Neuronal stem cell (in vitro differentiated cells): ENCODE measurements around the gene OR52H1.
"Not testable (repeated sequence)": the region's sequence is repeated elsewhere in the genome, so short reads cannot be mapped to it uniquely, and the experiment has no call there.

Source experiments
- DNase-seq: peaks from one replicate; pipeline ENCODE4 v3.0.0-alpha.2; 2013; ENCODE audit warnings: low spot score
- H2AFZ ChIP-seq: one replicate; pipeline ENCODE4 v1.6.1; 2013; ENCODE audit warnings: mild to moderate bottlenecking, low read length, inconsistent platforms
- H2AK5ac ChIP-seq: 2 replicates; pipeline ENCODE4 v1.6.1; 2013; ENCODE audit warnings: low read depth, mild to moderate bottlenecking, inconsistent platforms, low read length, moderate library complexity, mixed read lengths
- H2BK120ac ChIP-seq: 2 replicates; pipeline ENCODE4 v1.6.1; 2013; ENCODE audit warnings: low read depth, mild to moderate bottlenecking, inconsistent platforms, low read length, moderate library complexity, mixed read lengths
- H2BK12ac ChIP-seq: one replicate; pipeline ENCODE4 v1.6.1; 2013; ENCODE audit warnings: low read length, inconsistent platforms
- H2BK15ac ChIP-seq: 2 replicates; pipeline ENCODE4 v1.6.1; 2013; ENCODE audit warnings: mild to moderate bottlenecking, low read length, inconsistent platforms, mixed read lengths
- H2BK5ac ChIP-seq: one replicate; pipeline ENCODE4 v1.6.1; 2013; ENCODE audit warnings: inconsistent platforms, mild to moderate bottlenecking, low read length, moderate library complexity
- H3K14ac ChIP-seq: one replicate; pipeline ENCODE4 v1.6.1; 2013; ENCODE audit warnings: low read length, inconsistent platforms
- H3K18ac ChIP-seq: 2 replicates; pipeline ENCODE4 v1.6.1; 2013; ENCODE audit warnings: low read length, inconsistent platforms
- H3K23ac ChIP-seq: 2 replicates; pipeline ENCODE4 v1.6.1; 2013; ENCODE audit warnings: low read depth, mild to moderate bottlenecking, mixed read lengths, low read length, inconsistent platforms; ENCODE audit not compliant: poor library complexity
- H3K27ac ChIP-seq: replicated peaks from 3 replicates; pipeline ENCODE4 v1.5.1; 2013; ENCODE audit warnings: low read length, inconsistent platforms
- H3K27me3 ChIP-seq, 3 experiments: 2 replicates each; pipeline ENCODE4 v1.6.1; 2013; ENCODE audit warnings: low read length in 3 of 3, mild to moderate bottlenecking in 2 of 3, inconsistent platforms in 1 of 3, low read depth in 1 of 3, mixed read lengths in 1 of 3, moderate library complexity in 1 of 3; ENCODE audit not compliant: control insufficient read depth in 3 of 3, insufficient read depth in 3 of 3
- H3K36me3 ChIP-seq, 2 donors: replicated peaks in 1 of 2; 2 replicates each; pipeline ENCODE4 v1.6.1; 2013; ENCODE audit warnings: low read length in 2 of 2; ENCODE audit not compliant: control insufficient read depth in 2 of 2, insufficient read depth in 2 of 2
- H3K4ac ChIP-seq: 2 replicates; pipeline ENCODE4 v1.6.1; 2013; ENCODE audit warnings: inconsistent platforms, mild to moderate bottlenecking, low read length, moderate library complexity
- H3K4me1 ChIP-seq, 2 donors: 1 replicate in 1 of 2; 2 replicates in 1 of 2; pipeline ENCODE4 v1.6.1; 2013; ENCODE audit warnings: low read length in 2 of 2, low read depth in 1 of 2; ENCODE audit not compliant: control insufficient read depth in 2 of 2, insufficient read depth in 1 of 2
- H3K4me2 ChIP-seq: one replicate; pipeline ENCODE4 v1.6.1; 2013; ENCODE audit warnings: mild to moderate bottlenecking, low read length, inconsistent platforms; ENCODE audit not compliant: insufficient read depth, poor library complexity, severe bottlenecking
- H3K4me3 ChIP-seq, 2 donors: 2 replicates each; pipeline ENCODE4 v1.5.1; 2013; ENCODE audit warnings: low read length in 2 of 2, mild to moderate bottlenecking in 2 of 2, inconsistent platforms in 1 of 2, moderate library complexity in 1 of 2
- H3K79me1 ChIP-seq: one replicate; pipeline ENCODE4 v1.6.1; 2013; ENCODE audit warnings: low read depth, mild to moderate bottlenecking, inconsistent platforms, low read length, moderate library complexity
- H3K9ac ChIP-seq: one replicate; pipeline ENCODE4 v1.6.1; 2013; ENCODE audit warnings: mild to moderate bottlenecking, low read depth, low read length, inconsistent platforms; ENCODE audit not compliant: poor library complexity
- H3K9me3 ChIP-seq, 2 donors: replicated peaks in 1 of 2; 2 replicates each; pipeline versions ENCODE3 to v1.6.1; 2013; ENCODE audit warnings: low read length in 2 of 2, mild to moderate bottlenecking in 2 of 2, inconsistent platforms in 1 of 2, low read depth in 1 of 2, mixed read lengths in 1 of 2, moderate library complexity in 1 of 2; ENCODE audit not compliant: control insufficient read depth in 2 of 2, insufficient read depth in 1 of 2
- H4K8ac ChIP-seq: one replicate; pipeline ENCODE4 v1.6.1; 2013; ENCODE audit warnings: low read depth, mild to moderate bottlenecking, inconsistent platforms, low read length, moderate library complexity
- H4K91ac ChIP-seq: one replicate; pipeline ENCODE4 v1.6.1; 2013; ENCODE audit warnings: low read length, low read depth, mild to moderate bottlenecking, inconsistent platforms; ENCODE audit not compliant: poor library complexity
- WGBS, 2 donors: extraction: QIAGEN DNeasy Blood & Tissue Kit; methylation state at CpG; one replicate each; pipeline ENCODE4 v1.1.7; 2013; ENCODE audit warnings: missing lambda C conversion rate in 2 of 2, mixed read lengths in 1 of 2; ENCODE audit not compliant: insufficient read length in 2 of 2, insufficient replicate concordance in 1 of 2; ENCODE audit errors: extremely low coverage in 2 of 2; 5-methylcytosine and 5-hydroxymethylcytosine counted together

Gene OR52H1

DNA sequence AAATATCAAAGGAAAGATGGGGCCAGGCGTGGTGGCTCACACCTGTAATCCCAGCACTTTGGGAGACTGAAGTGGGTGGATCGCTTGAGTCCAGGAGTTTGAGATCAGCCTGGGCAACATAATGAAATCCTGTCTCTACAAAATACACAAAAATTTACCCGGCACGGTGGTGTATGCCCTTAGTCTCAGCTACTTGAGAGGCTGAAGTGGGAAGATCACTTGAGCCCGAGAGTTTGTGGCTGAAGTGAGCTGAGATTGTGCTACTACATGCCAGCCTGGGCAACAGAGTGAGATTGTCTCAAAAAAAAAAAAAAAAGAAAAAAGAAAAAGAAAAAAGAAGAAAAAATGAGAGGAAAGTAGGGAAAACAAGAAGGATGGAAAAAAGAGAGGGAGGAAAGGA, 44.3 kb upstream of the OR52H1 start:
- no peak overlapping the region for H3K4me2 ChIP-seq
- H2AFZ ChIP-seq = no peak overlapping the region
- H3K27me3 ChIP-seq = peaks cover 0 to 2% (median 0%) of the 10 kb centered on the region in 3 experiments
- no peak overlapping the region for H4K8ac ChIP-seq
- no peaks in the 10 kb centered on the region for H3K9me3 ChIP-seq
- H3K23ac ChIP-seq = no peak overlapping the region
- no peak overlapping the region for H3K4ac ChIP-seq
- H3K36me3 ChIP-seq = no peaks in the 10 kb centered on the region
- H2BK120ac ChIP-seq = no peak overlapping the region
- H3K4me1 ChIP-seq = peaks cover 0 to 4% of the 10 kb centered on the region in 2 donors
- no CpG with 5 or more reads among the region's 5 CpGs for WGBS, 2 donors
- H2AK5ac ChIP-seq = no peak overlapping the region
- H2BK5ac ChIP-seq = no peak overlapping the region
- H3K79me1 ChIP-seq = no peaks in the 10 kb centered on the region
- H3K14ac ChIP-seq = no peak overlapping the region
- no peak overlapping the region for H3K27ac ChIP-seq
- no peak overlapping the region for H3K18ac ChIP-seq
- no peak overlapping the region for H3K4me3 ChIP-seq
- DNase-seq = no peak
- H3K9ac ChIP-seq = no peak overlapping the region
- H2BK12ac ChIP-seq = no peak overlapping the region
- H4K91ac ChIP-seq = no peak overlapping the region
- H2BK15ac ChIP-seq = no peak overlapping the region

DNA sequence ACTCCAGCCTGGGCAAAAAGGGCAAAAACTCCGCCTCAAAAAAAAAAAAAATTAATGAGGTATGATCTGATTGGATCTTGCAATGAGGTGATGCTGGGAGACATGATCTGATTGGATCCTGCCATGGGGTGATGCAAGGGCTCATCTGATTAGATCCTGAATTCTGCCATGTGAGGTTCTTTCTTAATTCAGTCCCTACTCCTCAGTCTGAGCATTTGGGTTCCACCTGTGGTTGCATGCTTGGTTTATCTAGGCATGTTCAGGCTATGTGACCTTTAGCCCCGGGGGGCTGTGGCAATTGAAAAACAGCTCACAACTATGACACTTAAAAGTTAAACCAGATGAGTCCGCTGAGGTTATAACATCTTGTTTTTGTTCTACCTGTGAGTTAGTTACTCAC, 43.3 kb upstream of the OR52H1 start:
- no peak for DNase-seq
- no peak overlapping the region for H3K9ac ChIP-seq
- no peak overlapping the region for H4K8ac ChIP-seq
- no peak overlapping the region for H2BK120ac ChIP-seq
- H3K14ac ChIP-seq = no peak overlapping the region
- H2BK5ac ChIP-seq = no peak overlapping the region
- no peak overlapping the region for H3K4me3 ChIP-seq
- no CpG with 5 or more reads among the region's 3 CpGs for WGBS, 2 donors
- H3K27ac ChIP-seq = no peak overlapping the region
- H3K4ac ChIP-seq = no peak overlapping the region
- no peak overlapping the region for H3K23ac ChIP-seq
- H3K9me3 ChIP-seq = no peaks in the 10 kb centered on the region
- no peaks in the 10 kb centered on the region for H3K79me1 ChIP-seq
- H2BK15ac ChIP-seq = no peak overlapping the region
- no peak overlapping the region for H3K18ac ChIP-seq
- H3K4me2 ChIP-seq = no peak overlapping the region
- H2BK12ac ChIP-seq = no peak overlapping the region
- peaks cover 0 to 2% of the 10 kb centered on the region in 2 donors for H3K4me1 ChIP-seq
- H3K36me3 ChIP-seq = no peaks in the 10 kb centered on the region
- H2AK5ac ChIP-seq = no peak overlapping the region
- H3K27me3 ChIP-seq = peaks cover 0 to under 1% (median 0%) of the 10 kb centered on the region in 3 experiments
- H2AFZ ChIP-seq = no peak overlapping the region
- no peak overlapping the region for H4K91ac ChIP-seq

DNA sequence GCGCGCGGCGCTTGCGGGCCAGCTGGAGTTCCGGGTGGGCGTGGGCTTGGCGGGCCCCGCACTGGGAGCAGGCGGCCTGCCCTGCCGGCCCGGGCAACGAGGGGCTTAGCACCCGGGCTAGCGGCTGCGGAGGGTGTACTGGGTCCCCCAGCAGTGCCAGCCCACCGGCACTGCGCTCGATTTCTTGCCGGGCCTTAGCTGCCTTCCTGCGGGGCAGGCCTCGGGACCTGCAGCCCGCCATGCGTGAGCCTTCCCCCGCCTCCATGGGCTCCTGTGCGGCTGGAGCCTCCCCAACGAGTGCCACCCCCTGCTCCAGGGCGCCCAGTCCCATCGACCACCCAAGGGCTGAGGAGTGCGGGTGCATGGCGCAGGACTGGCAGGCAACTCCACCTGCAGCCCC, 41.6 kb upstream of the OR52H1 start:
- H3K4ac ChIP-seq, H4K91ac ChIP-seq, H3K4me3 ChIP-seq, H3K14ac ChIP-seq, H3K36me3 ChIP-seq, H3K23ac ChIP-seq, H3K4me1 ChIP-seq, H2AFZ ChIP-seq, DNase-seq, H3K27me3 ChIP-seq, H2BK120ac ChIP-seq, H2AK5ac ChIP-seq, H2BK15ac ChIP-seq, H3K9me3 ChIP-seq, H3K79me1 ChIP-seq, H3K4me2 ChIP-seq, H3K27ac ChIP-seq, H3K9ac ChIP-seq, H2BK12ac ChIP-seq, H3K18ac ChIP-seq, H2BK5ac ChIP-seq, H4K8ac ChIP-seq: not testable (repeated sequence)
- WGBS, 2 donors = no CpG with 5 or more reads among the region's 31 CpGs

DNA sequence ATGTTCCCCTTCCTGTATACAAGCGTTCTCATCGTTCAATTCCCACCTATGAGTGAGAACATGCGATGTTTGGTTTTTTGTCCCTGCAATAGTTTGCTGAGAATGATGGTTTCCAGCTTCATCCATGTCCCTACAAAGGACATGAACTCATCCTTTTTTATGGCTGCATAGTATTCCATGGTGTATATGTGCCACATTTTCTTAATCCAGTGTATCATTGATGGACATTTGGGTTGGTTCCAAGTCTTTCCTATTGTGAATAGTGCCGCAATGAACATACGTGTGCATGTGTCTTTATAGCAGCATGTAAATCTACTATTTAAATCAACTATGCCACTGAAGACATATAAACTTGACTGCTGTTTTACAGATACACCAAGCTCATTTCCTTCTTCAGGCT, 36.1 kb upstream of the OR52H1 start:
- not testable (repeated sequence) for H3K4me1 ChIP-seq, H3K4me2 ChIP-seq, H2BK15ac ChIP-seq, H3K27ac ChIP-seq, H4K8ac ChIP-seq, H3K9me3 ChIP-seq, H2AK5ac ChIP-seq, H2AFZ ChIP-seq, H2BK5ac ChIP-seq, H2BK120ac ChIP-seq, H4K91ac ChIP-seq, H3K36me3 ChIP-seq, H3K79me1 ChIP-seq, H2BK12ac ChIP-seq, H3K27me3 ChIP-seq, H3K14ac ChIP-seq, H3K9ac ChIP-seq, H3K18ac ChIP-seq, H3K4me3 ChIP-seq, H3K4ac ChIP-seq, H3K23ac ChIP-seq, DNase-seq
- WGBS, 2 donors = no CpG with 5 or more reads among the region's 5 CpGs
